GM12873 (cell line): ENCODE results near the gene FAM83B.

Experiments
- CTCF ChIP-seq: IDR thresholded peaks from 2 replicates; pipeline ENCODE4 v1.5.1; 2012; ENCODE audit warnings: low read depth, mild to moderate bottlenecking, moderate library complexity, low read length, control low read depth; ENCODE audit not compliant: insufficient read depth; ENCODE audit errors: missing control alignments

FAM83B gene

GRCh38 chr6:54958446-54958845 is 111.9 kb downstream of the FAM83B start:
- no peak for TF ChIP-seq CTCF

GRCh38 chr6:54959820-54960219 is 113.2 kb downstream of the FAM83B start:
- TF ChIP-seq CTCF: no peak

GRCh38 chr6:54970337-54970736 is 123.8 kb downstream of the FAM83B start:
- TF ChIP-seq CTCF: no peak

- no peak for TF ChIP-seq CTCF
Observed at GRCh38 chr6:54971825-54972224, 125.3 kb downstream of the FAM83B start.

GRCh38 chr6:54980511-54981275 is 134.1 kb downstream of the FAM83B start:
- no peak for TF ChIP-seq CTCF

- no peak for TF ChIP-seq CTCF
Observed at GRCh38 chr6:54981276-54981609, 134.7 kb downstream of the FAM83B start.

- TF ChIP-seq CTCF: no peak
Observed at GRCh38 chr6:54981647-54982046, 135.1 kb downstream of the FAM83B start.
